ENCODE data around the gene RBM47.
"Not testable (repeated sequence)": the region's sequence is repeated elsewhere in the genome, so short reads cannot be mapped to it uniquely, and the experiment has no call there.

The RBM47 gene

GRCh38 chr4:40432504-40432903 lies 197.2 kb downstream of the RBM47 start:
- peaks cover 0 to 5% of the 10 kb centered on the region in 2 experiments; a peak in 1 of 3 replicates for H3K36me3 ChIP-seq (ENCODE audit: control insufficient read depth in 2 of 2, insufficient read depth in 1 of 2, low read length in 2 of 2)
- ChIA-PET CTCF (interaction anchor here (0.6 to 0.7 kb wide), 2 partner anchors 8 to 454 kb away, joined by 3 to 5 read pairs; no protein-coding TSS in a partner anchor), POLR2A (no interaction called here)
- H3K9me3 ChIP-seq (ENCODE audit: control insufficient read depth, insufficient read depth, low read depth, low read length) = no peaks in the 10 kb centered on the region
- no peak overlapping the region for H3K27ac ChIP-seq (ENCODE audit: extremely low read depth, low read depth, low read length)
- TF ChIP-seq ZBTB8A (tag by site-specific recombination; IDR thresholded peaks at IDR 0.05) = no peak
- TF ChIP-seq, protein P1, sequence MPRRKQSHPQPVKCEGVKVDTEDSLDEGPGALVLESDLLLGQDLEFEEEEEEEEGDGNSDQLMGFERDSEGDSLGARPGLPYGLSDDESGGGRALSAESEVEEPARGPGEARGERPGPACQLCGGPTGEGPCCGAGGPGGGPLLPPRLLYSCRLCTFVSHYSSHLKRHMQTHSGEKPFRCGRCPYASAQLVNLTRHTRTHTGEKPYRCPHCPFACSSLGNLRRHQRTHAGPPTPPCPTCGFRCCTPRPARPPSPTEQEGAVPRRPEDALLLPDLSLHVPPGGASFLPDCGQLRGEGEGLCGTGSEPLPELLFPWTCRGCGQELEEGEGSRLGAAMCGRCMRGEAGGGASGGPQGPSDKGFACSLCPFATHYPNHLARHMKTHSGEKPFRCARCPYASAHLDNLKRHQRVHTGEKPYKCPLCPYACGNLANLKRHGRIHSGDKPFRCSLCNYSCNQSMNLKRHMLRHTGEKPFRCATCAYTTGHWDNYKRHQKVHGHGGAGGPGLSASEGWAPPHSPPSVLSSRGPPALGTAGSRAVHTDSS (tag by site-specific recombination; IDR thresholded peaks at IDR 0.05) = no peak
- no peak for TF ChIP-seq ZBTB44 (tag by site-specific recombination; IDR thresholded peaks at IDR 0.05)
- no peak for TF ChIP-seq ZNF174 (tag by site-specific recombination; IDR thresholded peaks at IDR 0.05)
- TF ChIP-seq SETDB1 (IDR thresholded peaks at IDR 0.05; ENCODE audit: insufficient read length, low read length) = no peak
- no peak for TF ChIP-seq ZNF335 (tag by site-specific recombination; conservative IDR thresholded peaks at IDR 0.05)
- TF ChIP-seq, protein P2, sequence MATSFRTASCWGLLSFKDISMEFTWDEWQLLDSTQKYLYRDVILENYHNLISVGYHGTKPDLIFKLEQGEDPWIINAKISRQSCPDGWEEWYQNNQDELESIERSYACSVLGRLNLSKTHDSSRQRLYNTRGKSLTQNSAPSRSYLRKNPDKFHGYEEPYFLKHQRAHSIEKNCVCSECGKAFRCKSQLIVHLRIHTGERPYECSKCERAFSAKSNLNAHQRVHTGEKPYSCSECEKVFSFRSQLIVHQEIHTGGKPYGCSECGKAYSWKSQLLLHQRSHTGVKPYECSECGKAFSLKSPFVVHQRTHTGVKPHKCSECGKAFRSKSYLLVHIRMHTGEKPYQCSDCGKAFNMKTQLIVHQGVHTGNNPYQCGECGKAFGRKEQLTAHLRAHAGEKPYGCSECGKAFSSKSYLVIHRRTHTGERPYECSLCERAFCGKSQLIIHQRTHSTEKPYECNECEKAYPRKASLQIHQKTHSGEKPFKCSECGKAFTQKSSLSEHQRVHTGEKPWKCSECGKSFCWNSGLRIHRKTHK (tag by site-specific recombination; IDR thresholded peaks at IDR 0.05) = no peak
- no peak for TF ChIP-seq ZXDB (tag by site-specific recombination; IDR thresholded peaks at IDR 0.05)
- TF ChIP-seq, protein P3, sequence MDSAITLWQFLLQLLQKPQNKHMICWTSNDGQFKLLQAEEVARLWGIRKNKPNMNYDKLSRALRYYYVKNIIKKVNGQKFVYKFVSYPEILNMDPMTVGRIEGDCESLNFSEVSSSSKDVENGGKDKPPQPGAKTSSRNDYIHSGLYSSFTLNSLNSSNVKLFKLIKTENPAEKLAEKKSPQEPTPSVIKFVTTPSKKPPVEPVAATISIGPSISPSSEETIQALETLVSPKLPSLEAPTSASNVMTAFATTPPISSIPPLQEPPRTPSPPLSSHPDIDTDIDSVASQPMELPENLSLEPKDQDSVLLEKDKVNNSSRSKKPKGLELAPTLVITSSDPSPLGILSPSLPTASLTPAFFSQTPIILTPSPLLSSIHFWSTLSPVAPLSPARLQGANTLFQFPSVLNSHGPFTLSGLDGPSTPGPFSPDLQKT (IDR thresholded peaks at IDR 0.05; ENCODE audit: borderline replicate concordance, low read depth, low read length) = no peak
- TF ChIP-seq SCRT2 (tag by site-specific recombination; IDR thresholded peaks at IDR 0.05) = no peak
- TF ChIP-seq ZNF266 (tag by site-specific recombination; IDR thresholded peaks at IDR 0.05; ENCODE audit: low read depth) = no peak
- no peak for TF ChIP-seq ZSCAN23 (tag by site-specific recombination; IDR thresholded peaks at IDR 0.05)
- TF ChIP-seq ZNF629 (tag by site-specific recombination; IDR thresholded peaks at IDR 0.05) = no peak
- no peak for TF ChIP-seq ZNF610 (tag by site-specific recombination; IDR thresholded peaks at IDR 0.05; ENCODE audit: borderline replicate concordance)
- TF ChIP-seq, protein P4, sequence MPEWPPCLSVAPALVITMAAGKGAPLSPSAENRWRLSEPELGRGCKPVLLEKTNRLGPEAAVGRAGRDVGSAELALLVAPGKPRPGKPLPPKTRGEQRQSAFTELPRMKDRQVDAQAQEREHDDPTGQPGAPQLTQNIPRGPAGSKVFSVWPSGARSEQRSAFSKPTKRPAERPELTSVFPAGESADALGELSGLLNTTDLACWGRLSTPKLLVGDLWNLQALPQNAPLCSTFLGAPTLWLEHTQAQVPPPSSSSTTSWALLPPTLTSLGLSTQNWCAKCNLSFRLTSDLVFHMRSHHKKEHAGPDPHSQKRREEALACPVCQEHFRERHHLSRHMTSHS (tag by site-specific recombination; IDR thresholded peaks at IDR 0.05) = no peak
- TF ChIP-seq ZNF514 (tag by site-specific recombination; IDR thresholded peaks at IDR 0.05) = no peak
- no peak for TF ChIP-seq SP7 (tag by site-specific recombination; IDR thresholded peaks at IDR 0.05)
- no peak for TF ChIP-seq ZNF654 (tag by site-specific recombination; IDR thresholded peaks at IDR 0.05; ENCODE audit: low read depth)
- TF ChIP-seq, protein P5, sequence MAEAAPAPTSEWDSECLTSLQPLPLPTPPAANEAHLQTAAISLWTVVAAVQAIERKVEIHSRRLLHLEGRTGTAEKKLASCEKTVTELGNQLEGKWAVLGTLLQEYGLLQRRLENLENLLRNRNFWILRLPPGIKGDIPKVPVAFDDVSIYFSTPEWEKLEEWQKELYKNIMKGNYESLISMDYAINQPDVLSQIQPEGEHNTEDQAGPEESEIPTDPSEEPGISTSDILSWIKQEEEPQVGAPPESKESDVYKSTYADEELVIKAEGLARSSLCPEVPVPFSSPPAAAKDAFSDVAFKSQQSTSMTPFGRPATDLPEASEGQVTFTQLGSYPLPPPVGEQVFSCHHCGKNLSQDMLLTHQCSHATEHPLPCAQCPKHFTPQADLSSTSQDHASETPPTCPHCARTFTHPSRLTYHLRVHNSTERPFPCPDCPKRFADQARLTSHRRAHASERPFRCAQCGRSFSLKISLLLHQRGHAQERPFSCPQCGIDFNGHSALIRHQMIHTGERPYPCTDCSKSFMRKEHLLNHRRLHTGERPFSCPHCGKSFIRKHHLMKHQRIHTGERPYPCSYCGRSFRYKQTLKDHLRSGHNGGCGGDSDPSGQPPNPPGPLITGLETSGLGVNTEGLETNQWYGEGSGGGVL (tag by site-specific recombination; IDR thresholded peaks at IDR 0.05) = no peak
- no peak for TF ChIP-seq SP2 (tag by site-specific recombination; IDR thresholded peaks at IDR 0.05)
- no peak overlapping the region for H3K4me3 ChIP-seq (ENCODE audit: low read depth, low read length)
- H3K4me1 ChIP-seq (ENCODE audit: control insufficient read depth, insufficient read depth, low read length) = no peaks in the 10 kb centered on the region

- H3K4me1 ChIP-seq (ENCODE audit: control insufficient read depth, insufficient read depth, low read length); POLR2A ChIA-PET; H3K9me3 ChIP-seq (ENCODE audit: control insufficient read depth, insufficient read depth, low read depth, low read length); CTCF ChIA-PET; H3K4me3 ChIP-seq (ENCODE audit: low read depth, low read length); H3K27ac ChIP-seq (ENCODE audit: extremely low read depth, low read depth, low read length); H3K36me3 ChIP-seq (ENCODE audit: control insufficient read depth in 2 of 2, insufficient read depth in 1 of 2, low read length in 2 of 2): not testable (repeated sequence)
Measured at GRCh38 chr4:40427871-40428270, 201.8 kb downstream of the RBM47 start.
